GM18858 (cell line): Measurements from ENCODE around the gene SLIT3.

ENCODE experiments used
- ATAC-seq: cut with Tn5 transposase; IDR thresholded peaks from one replicate; pipeline ENCODE4 v1.9.1; 2021; ENCODE audit not compliant: unreplicated experiment

The SLIT3 gene

GRCh38 chr5:168817591-168817990, 483.3 kb downstream of the SLIT3 start:
- ATAC-seq, result no peak

- ATAC-seq, result no peak
Measured at GRCh38 chr5:168816661-168817060, 484.3 kb downstream of the SLIT3 start.

- ATAC-seq, result no peak
Measured at GRCh38 chr5:168813184-168813968, 487.6 kb downstream of the SLIT3 start.

- ATAC-seq, result no peak
Measured at GRCh38 chr5:168810641-168811040, 490.3 kb downstream of the SLIT3 start.

GRCh38 chr5:168809218-168809617, 491.7 kb downstream of the SLIT3 start:
- ATAC-seq, result no peak

- ATAC-seq, result no peak
Measured at GRCh38 chr5:168808051-168808616, 492.8 kb downstream of the SLIT3 start.

GRCh38 chr5:168807287-168807686, 493.7 kb downstream of the SLIT3 start:
- no peak for ATAC-seq

- ATAC-seq, result no peak
Measured at GRCh38 chr5:168803541-168803940, 497.4 kb downstream of the SLIT3 start.

- ATAC-seq, result no peak
Measured at GRCh38 chr5:168802337-168802736, 498.6 kb downstream of the SLIT3 start.

- ATAC-seq, result no peak
Measured at GRCh38 chr5:168801567-168801966, 499.4 kb downstream of the SLIT3 start.

- no peak for ATAC-seq
Measured at GRCh38 chr5:168800701-168801100, 500.2 kb downstream of the SLIT3 start.

- no peak for ATAC-seq
Measured at GRCh38 chr5:168798065-168799023, 502.6 kb downstream of the SLIT3 start.

- ATAC-seq, result no peak
Measured at GRCh38 chr5:168796593-168797580, 504.1 kb downstream of the SLIT3 start.

- ATAC-seq, result no peak
Measured at GRCh38 chr5:168796000-168796399, 504.9 kb downstream of the SLIT3 start.

GRCh38 chr5:168793841-168794837, 506.8 kb downstream of the SLIT3 start:
- no peak for ATAC-seq

GRCh38 chr5:168792678-168793077, 508.3 kb downstream of the SLIT3 start:
- ATAC-seq, result no peak

- ATAC-seq, result no peak
Measured at GRCh38 chr5:168790671-168791250, 510.2 kb downstream of the SLIT3 start.

GRCh38 chr5:168790002-168790635, 510.8 kb downstream of the SLIT3 start:
- ATAC-seq, result no peak
